NCI-H526 treated with DMSO at 0.1 percent for 48 hours (cell line): ENCODE results near the gene EMC8.
"Not testable (repeated sequence)": the region's sequence is repeated elsewhere in the genome, so short reads cannot be mapped to it uniquely, and the experiment has no call there.

Experiments
- DNase-seq: peaks from one replicate; lab custom pipeline; 2025; lab: John Stamatoyannopoulos, UW

EMC8 gene

GRCh38 chr16:85812811-85813700, 13.7 kb upstream of the EMC8 start:
- no peak for DNase-seq

GRCh38 chr16:85812031-85812807, 12.9 kb upstream of the EMC8 start:
- DNase-seq: no peak

GRCh38 chr16:85810742-85811115, 11.4 kb upstream of the EMC8 start:
- DNase-seq: no peak

GRCh38 chr16:85810097-85810741, 10.9 kb upstream of the EMC8 start:
- DNase-seq: no peak

GRCh38 chr16:85809645-85810044, 10.3 kb upstream of the EMC8 start:
- no peak for DNase-seq

- DNase-seq: no peak
Observed at GRCh38 chr16:85808926-85809325, 9.6 kb upstream of the EMC8 start.

GRCh38 chr16:85808104-85808503, 8.8 kb upstream of the EMC8 start:
- DNase-seq: not testable (repeated sequence)

- not testable (repeated sequence) for DNase-seq
Observed at GRCh38 chr16:85807340-85807739, 8.0 kb upstream of the EMC8 start.

- DNase-seq: no peak
Observed at GRCh38 chr16:85806539-85806938, 7.2 kb upstream of the EMC8 start.

GRCh38 chr16:85805442-85806045, 6.2 kb upstream of the EMC8 start:
- no peak for DNase-seq

GRCh38 chr16:85803570-85803969, 4.2 kb upstream of the EMC8 start:
- no peak for DNase-seq

- DNase-seq: no peak
Observed at GRCh38 chr16:85800321-85800669, 951 bp upstream of the EMC8 start.

- DNase-seq: no peak
Observed at GRCh38 chr16:85798901-85799496, 345 bp downstream of the EMC8 start.

- no peak for DNase-seq
Observed at GRCh38 chr16:85798283-85798776, 1.0 kb downstream of the EMC8 start.

- no peak for DNase-seq
Observed at GRCh38 chr16:85796599-85796998, 2.7 kb downstream of the EMC8 start.

GRCh38 chr16:85796152-85796551, 3.2 kb downstream of the EMC8 start:
- DNase-seq: no peak

- DNase-seq: no peak
Observed at GRCh38 chr16:85794696-85795095, 4.6 kb downstream of the EMC8 start.

GRCh38 chr16:85793662-85794298, 5.6 kb downstream of the EMC8 start:
- no peak for DNase-seq

GRCh38 chr16:85789773-85790172, 9.6 kb downstream of the EMC8 start:
- no peak for DNase-seq

- no peak for DNase-seq
Observed at GRCh38 chr16:85788819-85789218, 10.5 kb downstream of the EMC8 start.

- no peak for DNase-seq
Observed at GRCh38 chr16:85785927-85786326, 13.4 kb downstream of the EMC8 start.
